ENCODE measurements around the gene STXBP5.
"Not testable (repeated sequence)": the region's sequence is repeated elsewhere in the genome, so short reads cannot be mapped to it uniquely, and the experiment has no call there.

The STXBP5 gene

DNA sequence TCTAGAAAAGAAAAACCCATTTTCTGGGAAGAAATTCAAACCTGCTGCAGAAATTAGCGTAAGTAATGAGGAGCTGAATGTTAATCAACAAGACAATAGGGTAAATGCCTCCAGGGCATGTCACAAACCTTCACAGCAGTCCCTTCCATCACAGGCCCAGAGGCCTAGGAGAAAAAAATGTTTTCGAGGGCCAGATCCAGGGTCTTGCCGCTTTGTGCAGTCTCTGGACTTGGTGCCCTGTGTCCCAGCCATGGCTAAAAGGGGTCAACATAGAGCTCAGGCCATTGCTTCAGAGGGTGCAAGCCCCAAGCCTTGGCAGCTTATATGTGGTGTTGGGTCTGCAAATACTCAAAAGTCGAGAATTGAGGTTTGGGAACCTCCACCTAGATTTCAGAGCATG is 99.8 kb downstream of the STXBP5 start:
- no peak for DNase-seq

DNA sequence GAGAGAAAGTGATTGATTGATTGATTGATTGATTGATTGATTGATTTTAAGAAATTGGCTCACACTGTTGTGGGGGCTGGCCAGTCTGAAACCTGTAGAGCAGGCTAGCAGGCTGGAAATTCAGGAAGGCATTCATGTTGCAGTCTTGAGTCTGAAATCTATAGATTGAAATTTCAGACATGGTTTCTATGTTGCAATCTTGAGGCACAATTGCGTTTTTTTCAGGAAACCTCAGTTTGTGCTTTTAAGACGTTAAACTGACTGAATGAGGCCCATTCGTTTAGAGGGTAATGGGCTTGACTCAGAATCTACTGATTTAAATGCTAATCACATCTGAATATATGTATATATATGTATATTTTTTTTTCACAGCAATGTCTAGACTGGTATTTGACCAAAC is 106.3 kb downstream of the STXBP5 start:
- DNase-seq, result no peak

DNA sequence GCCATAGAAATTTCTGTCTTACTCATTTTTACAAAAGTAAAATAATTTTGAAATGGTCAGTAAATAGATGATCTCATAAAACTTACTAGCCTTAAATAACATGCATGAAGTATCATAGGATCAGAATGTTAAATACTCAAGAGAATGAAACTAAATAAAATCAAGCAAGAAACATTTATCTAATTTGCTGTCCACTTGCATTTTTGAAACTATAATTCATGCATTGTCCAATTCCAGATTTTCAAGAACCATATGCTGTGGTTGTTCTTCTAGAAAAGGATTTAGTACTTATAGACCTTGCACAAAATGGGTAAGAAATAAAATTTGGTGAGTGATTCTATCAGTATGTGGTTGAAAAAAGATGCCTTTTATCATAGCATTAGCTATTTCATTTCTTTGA is 107.0 kb downstream of the STXBP5 start:
- DNase-seq, result no peak

GRCh38 chr6:147321260-147321659 is 117.0 kb downstream of the STXBP5 start:
- no peak for DNase-seq

GRCh38 chr6:147322299-147323162 is 118.3 kb downstream of the STXBP5 start:
- no peak for DNase-seq

- DNase-seq, result no peak
These were observed 121.3 kb downstream of the STXBP5 start for GRCh38 chr6:147325557-147325956.

GRCh38 chr6:147331401-147331800 is 127.2 kb downstream of the STXBP5 start:
- no peak for DNase-seq

- DNase-seq, result no peak
These were observed 133.7 kb downstream of the STXBP5 start for GRCh38 chr6:147337921-147338320.

GRCh38 chr6:147341486-147341885 is 137.3 kb downstream of the STXBP5 start:
- no peak for DNase-seq

DNA sequence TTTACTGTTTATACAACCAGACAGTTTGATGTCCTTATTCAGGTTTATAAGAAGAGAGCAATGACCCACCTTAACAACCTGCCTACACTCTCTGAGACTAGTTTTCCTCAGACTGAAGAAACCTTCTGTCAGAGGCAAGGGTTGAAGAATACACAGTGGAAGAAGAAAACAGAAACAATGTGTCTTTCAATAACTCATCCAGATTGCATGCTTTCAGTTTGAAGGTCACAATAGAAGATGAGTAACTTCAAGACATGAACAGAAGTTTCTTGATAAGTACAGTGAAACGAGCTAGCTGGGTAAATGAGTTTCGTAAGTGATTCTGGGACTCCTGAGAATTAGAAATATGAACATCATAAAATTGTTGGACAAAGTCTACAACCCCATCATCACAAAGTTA is 141.7 kb downstream of the STXBP5 start:
- no peak for DNase-seq

GRCh38 chr6:147347179-147347881 is 143.1 kb downstream of the STXBP5 start:
- no peak for DNase-seq

GRCh38 chr6:147347882-147348575 is 143.8 kb downstream of the STXBP5 start:
- no peak for DNase-seq

GRCh38 chr6:147361311-147361981 is 157.2 kb downstream of the STXBP5 start:
- no peak for DNase-seq

DNA sequence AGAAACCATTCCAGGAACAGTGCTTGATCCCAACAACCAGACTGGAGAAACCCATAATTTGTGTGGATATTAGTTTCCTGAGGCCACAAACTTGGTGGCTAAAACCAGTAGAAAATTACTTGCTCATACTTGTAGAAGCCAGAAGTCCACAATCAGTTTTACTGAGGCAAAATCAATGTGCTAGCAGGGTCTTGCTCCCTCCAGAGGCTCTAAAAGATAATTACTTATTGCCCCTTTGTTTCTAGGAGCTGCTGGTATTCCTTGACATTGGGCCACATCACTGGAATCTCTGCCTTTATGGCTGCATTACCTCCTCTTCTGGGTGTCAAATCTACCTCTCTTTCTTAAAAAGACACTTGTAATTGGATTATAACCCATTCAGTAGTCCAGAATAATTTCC is 162.1 kb downstream of the STXBP5 start:
- DNase-seq, result no peak

GRCh38 chr6:147371325-147371724 is 167.1 kb downstream of the STXBP5 start:
- DNase-seq, result no peak

DNA sequence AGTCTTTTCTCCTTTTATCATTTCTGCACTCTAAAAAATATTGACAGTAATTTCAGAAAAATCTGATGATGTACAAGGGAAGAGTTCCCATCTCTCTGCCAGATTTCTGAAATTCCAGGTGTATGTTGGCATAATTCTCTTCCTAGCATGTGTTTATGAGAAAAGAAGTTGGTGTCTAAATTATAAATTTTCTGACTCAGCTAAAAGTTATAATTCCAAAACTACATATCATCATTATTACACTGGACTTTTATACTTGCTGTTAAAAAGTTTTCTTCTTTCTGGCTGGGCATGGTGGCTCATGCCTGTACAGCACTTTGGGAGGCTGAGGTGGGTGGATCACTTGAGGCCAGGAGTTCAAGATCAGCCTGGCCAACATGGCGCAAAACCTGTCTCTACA is 168.6 kb downstream of the STXBP5 start:
- DNase-seq, result no peak

- DNase-seq, result no peak
These were observed 174.6 kb downstream of the STXBP5 start for GRCh38 chr6:147378819-147379218.

DNA sequence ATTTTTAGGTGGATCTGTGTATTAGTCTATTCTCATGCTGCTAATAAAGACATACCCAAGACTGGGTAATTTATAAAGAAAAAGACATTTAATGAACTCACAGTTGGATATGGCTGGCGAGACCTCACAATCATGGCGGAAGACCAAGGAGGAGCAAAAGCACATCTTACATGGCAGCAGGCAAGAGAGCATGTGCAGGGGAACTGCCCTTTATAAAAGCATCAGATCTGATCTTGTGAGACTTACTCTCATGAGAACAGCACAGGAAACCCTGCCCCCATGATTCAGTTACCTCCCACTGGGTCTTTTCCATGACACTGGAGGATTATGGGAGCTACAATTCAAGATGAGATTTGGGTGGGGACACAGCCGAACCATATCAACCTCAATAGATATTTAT is 176.6 kb downstream of the STXBP5 start:
- DNase-seq, result not testable (repeated sequence)

- no peak for DNase-seq
These were observed 177.5 kb downstream of the STXBP5 start for GRCh38 chr6:147381712-147382111.

DNA sequence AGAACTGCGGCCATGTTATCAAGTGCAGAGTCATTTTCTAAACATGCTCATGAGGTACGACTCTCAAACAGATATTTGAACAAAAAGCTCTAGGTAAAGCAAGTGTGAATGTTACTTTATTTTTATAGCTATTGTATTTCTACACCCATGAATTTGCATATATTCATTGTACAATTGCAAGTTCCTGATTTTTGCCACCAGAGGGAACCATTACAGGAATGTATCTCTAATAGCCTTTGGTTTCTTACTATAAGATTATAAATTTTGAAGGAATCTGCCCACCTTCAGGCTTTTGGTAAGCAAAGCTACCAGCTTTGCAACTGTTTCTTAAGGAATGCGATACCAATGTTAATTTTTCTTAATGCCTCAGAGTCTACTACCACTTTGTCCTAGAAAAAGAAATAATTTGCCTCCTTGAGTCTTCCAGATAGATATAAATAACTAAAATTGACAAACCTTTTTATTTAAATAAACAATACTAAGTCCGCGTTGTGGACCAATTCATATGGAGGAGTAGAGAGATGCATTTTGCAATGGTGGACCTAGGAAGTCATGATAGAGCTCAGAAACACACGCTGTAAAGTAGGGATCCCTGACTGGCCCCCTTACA is 178.8 kb downstream of the STXBP5 start:
- no peak for DNase-seq

GRCh38 chr6:147384029-147384428 is 179.8 kb downstream of the STXBP5 start:
- no peak for DNase-seq

All from stimulated activated CD4-positive, alpha-beta T cell treated with anti-CD3 and anti-CD28 coated beads, Interleukin-4, amount 100 ng/mL, for 1 hour (primary cell).